HG03442 (cell line): ENCODE measurements around the gene KDSR.

Experiments used
- ATAC-seq: cut with Tn5 transposase; IDR thresholded peaks from one replicate; pipeline ENCODE4 v1.9.1; 2021; ENCODE audit warnings: mild to moderate bottlenecking, moderate library complexity; ENCODE audit not compliant: unreplicated experiment

Gene KDSR

GRCh38 chr18:63307551-63308200 is 59.3 kb downstream of the KDSR start:
- ATAC-seq, result no peak

DNA sequence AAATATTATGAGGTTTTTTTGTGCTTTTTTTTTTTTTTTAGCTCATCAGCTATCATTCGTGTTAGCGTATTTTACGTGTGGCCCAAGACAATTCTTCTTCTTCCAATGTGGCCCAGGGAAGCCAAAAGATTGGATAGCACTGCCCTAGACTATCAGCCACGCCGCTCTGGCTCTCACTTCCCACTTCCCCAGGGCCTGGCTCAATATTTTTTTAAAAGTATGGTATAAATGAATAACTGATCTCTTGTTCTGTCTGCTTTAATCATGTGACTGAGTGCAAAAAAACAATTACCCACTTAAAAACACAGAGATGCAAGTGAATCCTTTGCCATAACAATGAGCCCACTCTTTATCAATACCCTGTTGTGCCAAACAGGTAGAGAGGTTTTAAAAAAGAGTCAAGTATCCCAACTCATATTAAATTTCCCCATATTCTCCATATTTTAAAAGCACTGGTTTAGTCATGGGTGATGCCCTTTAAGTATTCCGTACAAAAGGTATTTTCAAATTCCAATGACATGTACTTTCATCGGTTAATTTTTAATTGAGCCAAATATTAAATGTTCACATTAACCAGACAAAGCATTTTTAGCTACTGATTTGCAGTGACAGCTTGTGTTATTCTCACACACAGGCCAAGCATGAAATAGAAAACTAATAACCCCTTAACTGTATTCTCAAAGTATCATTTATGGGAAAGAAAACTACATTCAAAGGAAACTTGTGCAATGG is 60.0 kb downstream of the KDSR start:
- ATAC-seq, result no peak

DNA sequence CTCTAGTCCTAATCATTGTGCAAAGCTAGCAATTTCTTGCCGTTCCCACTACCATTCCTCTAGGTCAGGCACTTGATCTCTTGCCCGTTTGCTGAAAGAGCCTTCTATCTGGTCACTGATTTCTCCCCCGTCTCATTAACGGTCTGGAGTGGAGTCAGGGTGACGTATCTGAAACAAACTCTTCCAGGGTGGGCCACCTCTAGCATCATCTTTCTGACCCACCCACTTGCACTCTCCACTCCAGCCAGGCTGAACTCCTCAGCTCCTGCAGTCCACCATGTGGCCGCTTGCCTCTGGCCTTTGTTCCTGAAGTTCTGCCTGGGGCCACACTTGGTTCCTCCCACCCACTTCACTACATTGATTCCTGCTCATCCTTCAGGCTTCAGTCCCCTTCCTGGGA is 60.8 kb downstream of the KDSR start:
- ATAC-seq, result no peak

GRCh38 chr18:63303547-63303946 is 63.5 kb downstream of the KDSR start:
- no peak for ATAC-seq

DNA sequence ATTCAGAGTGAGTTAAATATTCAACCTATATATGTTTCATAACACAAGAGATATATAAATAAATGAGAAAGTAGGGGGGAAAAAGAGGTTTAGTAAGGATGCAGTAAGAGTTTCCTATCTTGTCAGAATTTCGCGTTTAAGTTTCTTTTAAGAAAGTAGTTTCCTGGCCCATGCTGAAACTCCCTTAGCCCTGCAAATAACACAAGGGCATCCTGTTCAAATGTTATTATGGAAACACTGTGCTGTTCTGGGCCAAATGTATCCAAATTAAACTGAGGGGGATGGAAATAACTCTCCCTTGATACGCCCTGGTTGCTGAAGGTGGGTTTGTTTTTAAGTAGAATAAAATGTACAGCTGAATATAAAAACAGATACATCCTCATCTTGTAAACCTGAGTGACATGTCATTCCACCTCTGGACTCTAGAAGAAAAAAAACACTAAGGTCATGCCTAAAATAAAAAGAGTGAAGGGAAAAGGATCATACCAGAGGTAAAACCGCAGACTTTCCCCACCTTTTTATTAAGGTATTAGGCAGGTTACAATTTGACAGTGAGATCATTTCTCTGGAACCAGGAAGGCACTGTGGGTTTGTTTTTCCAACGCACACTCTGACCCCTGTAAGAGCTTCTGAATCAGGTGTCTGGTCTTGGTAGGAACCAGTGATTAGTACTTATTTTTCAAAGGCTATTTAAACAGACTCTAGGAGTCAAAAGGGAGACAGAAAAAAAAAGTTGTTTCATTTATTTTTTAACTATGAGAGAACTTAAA is 64.2 kb downstream of the KDSR start:
- ATAC-seq, result no peak

GRCh38 chr18:63302220-63302619 is 64.8 kb downstream of the KDSR start:
- no peak for ATAC-seq

DNA sequence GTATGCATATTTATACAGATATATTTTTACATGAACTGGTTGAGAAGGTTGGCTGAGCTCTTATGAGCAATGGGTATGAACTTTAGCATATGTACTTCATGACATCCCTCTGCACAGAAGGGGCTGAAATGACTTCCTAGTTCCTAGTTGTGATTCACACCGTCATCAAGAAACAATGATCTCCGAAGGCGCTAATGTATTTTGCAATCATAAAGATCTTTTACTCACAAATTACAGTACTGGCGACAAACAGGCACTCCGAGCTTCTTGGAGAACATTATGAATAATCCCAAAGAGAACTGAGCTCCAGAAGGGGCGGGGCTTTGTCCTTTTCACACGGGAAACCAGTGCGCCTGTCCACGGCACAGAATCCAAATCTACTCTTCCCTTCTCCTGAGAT is 65.6 kb downstream of the KDSR start:
- ATAC-seq, result no peak

- peak; percentile 74 for ATAC-seq
Observed at GRCh38 chr18:63299837-63300745, 66.9 kb downstream of the KDSR start.

DNA sequence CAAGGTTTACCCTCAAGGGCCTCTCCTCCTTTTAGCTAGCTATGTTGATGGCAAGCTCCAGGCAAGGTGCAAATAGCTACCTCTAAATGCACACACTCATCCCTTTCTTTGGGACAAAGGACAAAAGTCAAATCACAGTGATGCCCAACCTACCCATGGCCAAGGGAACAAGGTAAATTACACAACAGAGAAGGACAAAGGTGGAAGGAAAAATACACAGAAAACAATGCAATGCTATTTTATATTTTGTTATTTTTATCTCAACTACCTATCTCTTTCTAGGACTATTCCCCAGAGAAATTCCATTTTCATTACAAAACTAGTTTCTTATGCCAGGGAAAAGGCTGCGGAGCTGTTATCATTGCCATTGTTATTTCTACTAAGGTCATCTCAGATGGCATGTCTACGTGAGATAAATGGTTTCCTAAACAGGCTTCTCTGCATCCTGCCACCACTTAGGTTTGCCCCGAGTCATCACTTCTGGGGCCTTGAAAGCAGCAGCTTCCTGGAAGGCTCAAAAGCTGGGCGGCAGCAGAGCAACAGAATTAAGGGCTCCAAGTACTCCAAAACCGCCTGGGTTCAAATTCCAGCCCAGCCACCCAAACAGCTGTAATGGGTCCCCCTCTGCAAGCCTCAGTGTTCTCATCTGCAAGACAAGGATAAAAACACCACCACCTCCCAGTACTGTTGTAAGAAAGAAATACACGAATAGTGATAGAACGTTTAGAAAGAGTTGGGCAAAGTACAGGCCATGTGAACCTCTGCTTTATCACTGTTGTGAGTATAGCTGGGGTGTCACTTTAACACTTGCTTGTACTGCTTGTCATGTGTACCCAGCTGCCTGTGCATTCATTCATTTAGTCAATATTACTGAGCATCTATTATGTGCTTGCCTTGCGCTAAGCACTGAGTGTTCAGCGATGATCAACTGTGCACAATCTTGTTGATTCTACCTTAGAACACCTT is 68.3 kb downstream of the KDSR start:
- no peak for ATAC-seq

DNA sequence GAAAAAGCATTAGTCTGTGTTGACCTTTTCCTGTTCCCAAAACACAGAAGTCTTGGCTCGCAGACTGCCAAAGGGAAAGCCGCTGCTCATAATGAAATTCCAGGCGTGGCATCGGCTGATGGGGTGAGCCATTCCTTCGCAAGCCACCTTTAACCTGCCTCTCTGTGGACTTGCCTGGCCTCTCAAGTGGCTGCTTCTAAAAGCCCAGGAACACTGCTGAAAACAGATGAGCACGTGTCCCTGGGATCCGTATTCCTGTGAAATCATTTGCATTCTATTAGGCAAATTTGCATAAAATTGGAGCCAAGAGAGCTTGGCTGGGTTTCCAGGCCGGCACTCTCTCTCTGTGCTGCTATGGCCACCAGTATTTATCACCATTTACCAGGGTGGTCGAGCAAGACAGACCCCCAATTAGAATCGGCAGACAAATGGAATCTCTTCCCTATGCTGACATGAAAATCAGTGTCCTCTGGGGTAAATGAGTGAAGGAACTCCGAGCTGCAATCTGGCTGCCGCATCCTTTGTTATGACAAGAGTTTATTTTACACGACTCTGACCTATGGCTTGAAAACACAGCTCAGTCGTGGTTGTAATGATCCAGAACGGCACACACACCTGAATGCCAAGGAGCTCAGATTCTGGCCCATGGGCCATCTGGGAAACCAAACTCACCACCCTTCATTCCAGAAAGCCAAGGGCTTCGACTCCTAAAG is 69.2 kb downstream of the KDSR start:
- no peak for ATAC-seq

- ATAC-seq, result no peak
Observed at GRCh38 chr18:63293935-63294334, 73.1 kb downstream of the KDSR start.

GRCh38 chr18:63292831-63293683 is 73.9 kb downstream of the KDSR start:
- peak; percentile 70 for ATAC-seq

DNA sequence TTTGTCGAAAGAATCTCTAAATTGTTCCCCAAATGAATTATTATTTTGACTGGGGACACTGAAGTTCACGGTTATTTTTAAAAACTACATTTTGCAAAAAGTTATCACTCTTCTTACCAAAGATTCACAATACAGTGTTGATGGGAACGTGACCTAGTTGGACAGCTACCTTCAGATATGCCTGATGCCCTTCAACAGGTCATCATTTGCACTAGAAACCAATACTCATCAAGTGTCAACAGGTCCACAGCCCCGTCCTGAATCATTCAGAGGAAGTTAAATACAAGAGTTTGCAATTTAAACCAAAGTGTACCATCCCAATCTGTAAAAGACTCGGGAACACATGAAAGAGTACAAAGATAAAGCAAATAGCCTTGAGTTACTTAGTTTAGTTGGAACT is 75.7 kb downstream of the KDSR start:
- no peak for ATAC-seq

- ATAC-seq, result no peak
Observed at GRCh38 chr18:63290821-63291200, 76.2 kb downstream of the KDSR start.

- ATAC-seq, result no peak
Observed at GRCh38 chr18:63290166-63290820, 76.7 kb downstream of the KDSR start.

- no peak for ATAC-seq
Observed at GRCh38 chr18:63288311-63288710, 78.7 kb downstream of the KDSR start.

GRCh38 chr18:63287691-63288220 is 79.2 kb downstream of the KDSR start:
- no peak for ATAC-seq
